Central memory CD8-positive, alpha-beta T cell (primary cell): ENCODE results near the gene SFT2D3.

Experiments
- ATAC-seq: fragments of 150-1000 bp; cut with Tn5 transposase; replicated peaks from 2 replicates; pipeline ENCODE4 v1.10.0; 2022; ENCODE audit warnings: mild to moderate bottlenecking, moderate FRiP score, moderate number of reproducible peaks; ENCODE audit not compliant: poor library complexity, severe bottlenecking; ENCODE audit errors: extremely low read depth
- DNase-seq, 2 donors: peaks; one replicate each; pipeline ENCODE4 v3.0.0; 2021; ENCODE audit warnings: low spot score in 2 of 2
- H3K27ac Mint-ChIP-seq: one replicate; pipeline ENCODE4 v1.8.0; 2022; ENCODE audit warnings: low read depth, mild to moderate bottlenecking, moderate library complexity, mixed read lengths
- H3K27me3 Mint-ChIP-seq: one replicate; pipeline ENCODE4 v1.8.0; 2022; ENCODE audit warnings: mixed read lengths
- H3K36me3 Mint-ChIP-seq: one replicate; pipeline ENCODE4 v1.8.0; 2022; ENCODE audit warnings: mild to moderate bottlenecking, moderate library complexity, mixed read lengths; ENCODE audit not compliant: insufficient read depth
- H3K4me1 Mint-ChIP-seq: one replicate; pipeline ENCODE4 v1.8.0; 2022; ENCODE audit warnings: mixed read lengths
- H3K4me3 Mint-ChIP-seq: one replicate; pipeline ENCODE4 v1.8.0; 2022; ENCODE audit warnings: mild to moderate bottlenecking, moderate library complexity, mixed read lengths
- H3K9me3 Mint-ChIP-seq: one replicate; pipeline ENCODE4 v1.8.0; 2022; ENCODE audit warnings: mixed read lengths

The SFT2D3 gene

DNA sequence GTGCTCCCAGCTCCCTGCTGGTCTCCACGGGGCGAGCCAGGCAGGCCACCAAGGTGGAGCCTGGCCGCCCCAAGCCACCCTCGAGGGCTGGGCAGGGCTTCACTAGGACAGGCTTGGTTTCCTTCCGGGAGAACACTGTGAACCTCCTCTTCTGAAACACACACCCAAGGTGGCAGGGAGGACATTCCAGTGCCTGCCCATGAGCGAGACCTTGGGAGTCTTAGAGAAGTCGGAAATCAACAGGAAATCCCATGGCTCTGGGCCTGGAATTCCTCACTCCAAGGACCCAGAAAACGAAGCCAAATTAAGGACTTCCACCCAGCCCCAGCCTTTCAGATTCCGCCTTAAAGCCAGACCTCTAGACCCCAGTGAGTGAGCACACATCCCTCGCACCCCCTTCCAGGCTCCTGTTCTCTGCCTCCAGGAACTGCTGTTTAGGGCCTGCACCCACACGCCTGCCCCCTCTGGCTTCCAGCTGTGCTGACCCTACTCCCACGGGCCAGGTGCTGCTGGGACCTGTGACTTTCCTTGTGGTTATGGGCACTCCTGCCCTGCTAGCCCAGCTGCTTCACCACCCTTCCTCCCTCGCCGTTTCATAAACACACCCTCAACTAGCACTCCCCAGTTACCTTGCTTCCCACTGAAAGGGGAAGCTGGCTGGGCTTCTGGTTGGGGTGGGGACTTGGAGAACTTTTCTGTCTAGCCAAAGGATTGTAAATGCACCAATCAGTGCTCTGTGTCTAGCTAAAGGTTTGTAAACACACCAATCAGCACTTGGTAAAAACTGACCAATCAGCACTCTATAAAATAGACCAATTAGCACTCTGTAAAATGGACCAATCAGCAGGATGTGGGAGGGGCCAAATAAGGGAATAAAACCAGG, 41.6 kb upstream of the SFT2D3 start:
- DNase-seq, result no peak
- H3K4me1 Mint-ChIP-seq, result no peaks in the 10 kb centered on the region
- H3K4me3 Mint-ChIP-seq, result no peak overlapping the region
- no peak for ATAC-seq
- no peaks in the 10 kb centered on the region for H3K9me3 Mint-ChIP-seq
- peaks cover 2% of the 10 kb centered on the region for H3K36me3 Mint-ChIP-seq
- H3K27me3 Mint-ChIP-seq, result peaks cover 39% of the 10 kb centered on the region
- H3K27ac Mint-ChIP-seq, result no peak overlapping the region

DNA sequence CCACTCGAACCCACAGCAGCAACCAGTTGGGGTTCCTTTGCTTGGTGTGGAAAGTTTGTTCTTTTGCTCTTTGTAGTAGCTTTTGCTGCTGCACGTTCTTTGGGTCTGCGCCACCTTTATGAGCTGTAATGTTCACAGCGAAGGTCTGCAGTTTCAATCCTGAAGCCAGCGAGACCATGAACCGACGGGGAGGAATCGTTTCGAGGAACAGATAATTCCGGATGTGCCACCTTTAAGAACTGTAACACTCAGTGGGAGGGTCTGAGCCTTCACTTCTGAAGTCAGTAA, 41.1 kb upstream of the SFT2D3 start:
- ATAC-seq, result no peak
- Mint-ChIP-seq H3K4me3 (no peak overlapping the region), H3K4me1 (no peaks in the 10 kb centered on the region), H3K27ac (no peak overlapping the region), H3K36me3 (peaks cover 2% of the 10 kb centered on the region), H3K9me3 (no peaks in the 10 kb centered on the region), H3K27me3 (peaks cover 45% of the 10 kb centered on the region)
- no peak for DNase-seq

DNA sequence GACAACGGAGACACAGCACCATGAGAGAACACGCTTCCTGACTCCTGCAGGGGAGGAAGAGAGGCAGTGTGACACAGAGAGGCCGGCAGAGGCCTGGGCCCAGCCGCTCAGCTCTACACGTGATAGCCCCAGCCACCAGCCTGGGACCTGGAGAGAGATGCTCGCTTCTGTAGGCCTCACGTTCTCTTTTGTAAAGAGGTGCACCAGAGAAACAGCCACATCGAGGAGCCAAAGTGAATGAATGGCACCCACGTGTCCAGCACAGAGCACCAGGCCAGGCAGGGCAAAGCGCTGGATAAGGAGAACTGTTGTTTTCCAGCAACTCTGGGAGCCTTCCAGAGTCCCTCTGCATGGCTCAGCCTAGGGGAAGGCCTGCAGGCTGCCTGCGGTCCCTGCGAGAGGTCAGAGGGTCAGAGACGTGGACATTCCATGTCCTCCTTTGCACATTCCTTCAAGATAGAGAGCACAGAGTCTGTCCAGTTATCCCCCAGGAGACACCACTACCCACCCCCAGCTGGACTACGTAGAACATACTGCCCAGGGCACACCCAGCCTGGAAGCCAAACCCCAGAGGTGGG, 40.1 kb upstream of the SFT2D3 start:
- ATAC-seq (no peak), DNase-seq (no peak)
- Mint-ChIP-seq H3K36me3 (peaks cover 2% of the 10 kb centered on the region), H3K27me3 (peaks cover 54% of the 10 kb centered on the region), H3K4me3 (no peak overlapping the region), H3K4me1 (no peaks in the 10 kb centered on the region), H3K9me3 (no peaks in the 10 kb centered on the region), H3K27ac (no peak overlapping the region)

DNA sequence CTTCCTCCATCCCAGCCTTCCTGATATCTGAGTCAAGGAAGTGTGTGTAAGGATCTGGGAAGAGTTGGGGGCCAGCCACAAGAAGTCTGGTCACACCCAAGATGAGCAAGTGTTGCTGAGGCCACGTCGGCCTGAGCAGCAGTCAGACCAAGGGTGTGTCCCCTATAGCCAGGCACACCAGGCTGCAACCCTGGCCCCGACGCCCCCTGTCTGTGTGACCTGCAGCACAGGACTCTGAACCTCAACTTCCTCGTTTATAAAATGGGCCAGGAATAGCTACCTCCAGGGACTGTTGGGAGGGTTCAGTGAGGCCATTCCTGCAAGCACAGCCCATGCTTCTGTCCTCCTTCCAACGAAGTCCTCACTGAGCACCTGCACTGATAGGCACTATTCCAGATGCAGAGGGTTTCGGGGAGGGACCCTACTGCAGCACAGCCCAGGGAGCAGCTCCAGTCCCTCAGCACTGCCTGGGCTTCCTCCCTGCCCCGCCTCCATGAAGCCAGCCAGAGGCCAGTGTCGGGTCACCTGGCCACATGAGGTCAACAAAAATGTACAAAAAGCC, 39.3 kb upstream of the SFT2D3 start:
- no peak overlapping the region for H3K27ac Mint-ChIP-seq
- DNase-seq (no peak), ATAC-seq (no peak)
- H3K9me3 Mint-ChIP-seq, result no peaks in the 10 kb centered on the region
- H3K4me3 Mint-ChIP-seq, result no peak overlapping the region
- peaks cover 2% of the 10 kb centered on the region for H3K36me3 Mint-ChIP-seq
- H3K27me3 Mint-ChIP-seq, result peaks cover 62% of the 10 kb centered on the region
- no peaks in the 10 kb centered on the region for H3K4me1 Mint-ChIP-seq

DNA sequence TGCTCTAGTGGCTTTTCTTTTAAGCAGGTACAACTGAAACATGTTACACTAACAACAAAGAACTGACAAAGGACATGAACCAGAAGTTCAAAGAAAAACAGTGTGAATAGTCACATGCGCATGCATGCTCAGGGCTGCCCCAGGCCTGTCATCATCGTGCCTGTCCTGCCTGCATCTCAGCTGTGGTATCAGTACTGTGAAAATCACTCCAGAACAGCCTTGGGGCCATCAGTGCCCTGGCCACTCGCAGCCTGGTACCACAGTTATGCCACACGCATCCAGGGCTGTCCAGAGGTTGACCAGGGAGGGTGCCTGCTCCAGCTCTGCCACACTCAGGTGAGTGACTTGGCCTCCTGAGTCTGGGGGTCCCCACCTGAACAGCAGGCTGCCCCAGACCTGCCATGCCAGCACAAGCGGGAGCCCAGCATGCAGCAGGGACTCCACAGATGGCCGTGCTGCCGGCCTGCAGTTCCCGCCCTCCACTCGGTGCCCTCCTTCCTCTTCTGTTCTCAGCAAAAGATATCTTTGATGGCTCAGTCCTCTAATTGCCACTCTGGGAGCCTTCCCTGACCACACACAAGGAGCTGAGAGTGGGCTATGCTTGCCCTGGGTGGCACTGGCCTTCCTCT, 38.2 kb upstream of the SFT2D3 start:
- DNase-seq, result no peak

DNA sequence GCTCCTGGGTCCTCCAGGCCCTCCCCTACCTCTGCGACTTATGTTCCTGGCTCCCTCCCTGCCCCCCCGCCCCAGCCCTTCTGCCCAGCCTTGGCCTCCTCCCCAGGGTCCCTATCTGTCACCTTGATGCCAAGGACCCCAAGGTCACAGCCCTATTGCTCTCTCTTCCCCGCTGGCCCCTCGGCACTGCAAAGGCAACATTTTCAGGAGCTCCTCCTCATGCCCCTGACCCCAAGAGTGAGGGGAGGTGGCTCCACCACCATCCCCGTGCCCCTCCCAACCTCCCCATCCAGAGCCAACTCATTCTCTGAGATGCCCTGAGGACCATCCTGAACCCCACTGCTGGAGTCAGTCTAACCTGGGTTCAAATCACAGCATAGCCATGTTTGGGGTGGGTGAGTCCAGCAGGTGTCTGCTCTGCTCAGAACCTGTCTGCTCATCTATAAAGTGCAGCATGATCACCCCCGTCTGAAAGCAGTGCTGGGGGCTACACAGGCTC, 37.7 kb upstream of the SFT2D3 start:
- Mint-ChIP-seq H3K4me3 (no peak overlapping the region), H3K27me3 (peaks cover 73% of the 10 kb centered on the region), H3K36me3 (peaks cover 2% of the 10 kb centered on the region), H3K4me1 (no peaks in the 10 kb centered on the region), H3K9me3 (no peaks in the 10 kb centered on the region), H3K27ac (no peak overlapping the region)
- no peak for ATAC-seq
- DNase-seq, result no peak

More for the DNA sequence above, 38.2 kb upstream of the SFT2D3 start:
- peaks cover 2% of the 10 kb centered on the region for H3K36me3 Mint-ChIP-seq
- H3K9me3 Mint-ChIP-seq, result no peaks in the 10 kb centered on the region
- H3K4me3 Mint-ChIP-seq, result no peak overlapping the region
- peaks cover 72% of the 10 kb centered on the region for H3K27me3 Mint-ChIP-seq
- no peak overlapping the region for H3K27ac Mint-ChIP-seq
- H3K4me1 Mint-ChIP-seq, result no peaks in the 10 kb centered on the region
- ATAC-seq, result no peak

DNA sequence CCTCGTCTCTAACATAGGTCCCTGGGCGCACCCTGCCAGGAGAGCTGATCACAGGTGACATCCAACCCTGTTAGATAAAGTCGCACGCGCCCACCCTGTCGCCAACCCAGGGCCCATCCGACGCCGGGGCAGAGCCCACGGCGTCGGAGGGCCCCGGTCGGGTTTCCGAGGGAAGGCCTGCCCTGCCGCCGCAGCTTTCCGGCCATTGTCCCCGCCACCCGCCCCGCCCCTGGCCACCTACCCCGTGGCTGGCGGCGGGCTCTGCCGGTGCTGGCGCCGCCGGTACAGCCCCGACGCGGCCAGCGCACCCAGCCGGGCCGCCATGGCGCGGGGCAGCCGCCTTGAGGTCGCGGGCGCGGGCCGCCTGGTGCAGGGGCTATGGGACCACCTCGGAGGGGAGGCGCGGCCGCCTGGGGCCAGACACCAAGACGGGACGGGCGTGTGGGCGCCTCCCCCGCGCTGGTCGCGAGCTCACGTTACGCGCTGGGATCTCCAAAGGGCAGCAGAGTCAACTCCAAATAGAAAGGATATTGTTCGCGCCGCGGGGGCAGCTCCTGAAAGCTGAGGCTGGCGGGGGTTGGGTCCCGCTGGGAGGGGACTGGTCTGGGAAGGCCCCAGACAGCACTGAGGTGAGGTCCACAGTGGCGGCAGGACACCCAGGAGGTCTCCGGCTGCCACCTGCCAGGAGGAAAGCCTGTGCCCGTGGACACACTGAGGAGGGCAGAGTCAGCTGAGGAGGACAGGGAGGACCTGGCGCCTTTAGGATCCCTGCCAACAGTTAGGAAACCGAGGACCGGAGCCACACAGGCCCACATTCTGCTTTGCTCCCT, 37.0 kb upstream of the SFT2D3 start:
- ATAC-seq (no peak), DNase-seq (no peak)
- Mint-ChIP-seq H3K4me1 (no peaks in the 10 kb centered on the region), H3K9me3 (no peaks in the 10 kb centered on the region), H3K27me3 (peaks cover 79% of the 10 kb centered on the region), H3K36me3 (peaks cover 2% of the 10 kb centered on the region), H3K4me3 (no peak overlapping the region), H3K27ac (no peak overlapping the region)

DNA sequence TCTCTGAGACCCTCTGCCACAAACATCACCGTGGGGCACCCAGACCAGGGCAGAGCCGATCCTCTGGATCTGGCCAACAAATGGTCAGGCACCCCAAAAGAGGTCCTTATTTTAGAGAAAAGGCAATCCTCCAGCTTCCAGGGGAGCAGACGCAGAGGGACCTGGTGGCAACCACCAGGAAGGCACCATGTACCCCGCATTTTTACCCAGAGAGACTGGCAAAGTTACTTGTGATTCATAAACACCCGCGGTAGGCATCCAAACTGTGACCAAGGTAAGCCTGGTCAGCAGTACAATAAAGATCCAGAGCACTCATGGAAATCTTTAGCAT, 36.4 kb upstream of the SFT2D3 start:
- Mint-ChIP-seq H3K9me3 (no peaks in the 10 kb centered on the region), H3K27me3 (peaks cover 85% of the 10 kb centered on the region), H3K27ac (no peak overlapping the region), H3K36me3 (no peaks in the 10 kb centered on the region), H3K4me1 (no peaks in the 10 kb centered on the region), H3K4me3 (no peak overlapping the region)
- DNase-seq, result no peak
- ATAC-seq, result no peak

DNA sequence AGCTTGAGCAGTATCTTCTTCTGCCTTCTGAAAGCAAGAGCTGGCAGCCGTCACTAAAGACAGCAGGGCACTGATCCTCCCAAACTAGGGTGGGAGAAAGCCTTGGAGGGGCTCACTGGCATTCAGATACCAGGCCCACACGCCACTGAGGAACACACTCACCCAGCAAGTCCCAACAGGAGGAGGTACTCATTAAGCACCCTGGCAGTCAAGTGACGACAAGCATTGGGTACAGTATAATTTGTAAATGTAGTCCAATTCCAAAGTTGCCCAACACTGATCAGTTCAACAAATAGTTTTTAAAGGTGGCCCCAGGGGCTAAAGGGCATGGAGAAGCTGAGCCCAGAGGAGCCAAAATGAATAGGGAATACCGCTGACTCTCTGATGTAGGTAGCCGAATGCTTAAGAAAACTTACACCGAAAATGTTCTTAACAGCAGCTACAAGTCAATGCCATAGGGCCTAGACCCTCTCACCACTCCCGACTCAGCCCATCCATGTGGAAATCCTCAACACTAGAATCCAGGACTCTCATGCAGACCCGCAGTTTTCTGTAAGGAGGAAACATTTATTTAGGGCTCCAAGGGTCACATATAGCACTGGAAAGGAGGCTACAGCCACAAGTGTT, 35.9 kb upstream of the SFT2D3 start:
- Mint-ChIP-seq H3K4me1 (no peaks in the 10 kb centered on the region), H3K4me3 (no peak overlapping the region), H3K9me3 (no peaks in the 10 kb centered on the region), H3K27ac (no peak overlapping the region), H3K36me3 (no peaks in the 10 kb centered on the region), H3K27me3 (peaks cover 88% of the 10 kb centered on the region)
- ATAC-seq, result no peak
- DNase-seq, result no peak

DNA sequence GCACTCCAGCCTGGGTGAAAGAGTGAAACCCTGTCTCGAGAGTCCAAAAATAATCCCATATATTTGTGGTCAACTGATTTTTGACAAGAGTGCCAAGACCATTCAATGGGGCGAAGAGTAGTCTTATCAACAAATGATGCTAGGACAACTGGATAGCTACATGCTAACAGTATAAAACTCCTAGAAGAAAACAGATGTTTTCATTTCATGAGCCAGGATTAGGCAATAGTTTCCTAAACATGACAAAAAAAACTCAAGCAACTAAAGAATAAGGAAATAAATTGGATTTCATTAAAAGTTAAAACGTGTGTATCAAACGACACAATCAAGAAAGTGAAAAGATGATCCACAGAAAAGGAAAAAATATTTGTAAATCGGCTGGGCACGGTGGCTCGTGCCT, 32.2 kb upstream of the SFT2D3 start:
- DNase-seq, result no peak
- H3K4me3 Mint-ChIP-seq, result no peak overlapping the region
- ATAC-seq, result no peak
- H3K4me1 Mint-ChIP-seq, result no peaks in the 10 kb centered on the region
- peaks cover 91% of the 10 kb centered on the region for H3K27me3 Mint-ChIP-seq
- no peaks in the 10 kb centered on the region for H3K9me3 Mint-ChIP-seq
- no peak overlapping the region for H3K27ac Mint-ChIP-seq
- H3K36me3 Mint-ChIP-seq, result no peaks in the 10 kb centered on the region

DNA sequence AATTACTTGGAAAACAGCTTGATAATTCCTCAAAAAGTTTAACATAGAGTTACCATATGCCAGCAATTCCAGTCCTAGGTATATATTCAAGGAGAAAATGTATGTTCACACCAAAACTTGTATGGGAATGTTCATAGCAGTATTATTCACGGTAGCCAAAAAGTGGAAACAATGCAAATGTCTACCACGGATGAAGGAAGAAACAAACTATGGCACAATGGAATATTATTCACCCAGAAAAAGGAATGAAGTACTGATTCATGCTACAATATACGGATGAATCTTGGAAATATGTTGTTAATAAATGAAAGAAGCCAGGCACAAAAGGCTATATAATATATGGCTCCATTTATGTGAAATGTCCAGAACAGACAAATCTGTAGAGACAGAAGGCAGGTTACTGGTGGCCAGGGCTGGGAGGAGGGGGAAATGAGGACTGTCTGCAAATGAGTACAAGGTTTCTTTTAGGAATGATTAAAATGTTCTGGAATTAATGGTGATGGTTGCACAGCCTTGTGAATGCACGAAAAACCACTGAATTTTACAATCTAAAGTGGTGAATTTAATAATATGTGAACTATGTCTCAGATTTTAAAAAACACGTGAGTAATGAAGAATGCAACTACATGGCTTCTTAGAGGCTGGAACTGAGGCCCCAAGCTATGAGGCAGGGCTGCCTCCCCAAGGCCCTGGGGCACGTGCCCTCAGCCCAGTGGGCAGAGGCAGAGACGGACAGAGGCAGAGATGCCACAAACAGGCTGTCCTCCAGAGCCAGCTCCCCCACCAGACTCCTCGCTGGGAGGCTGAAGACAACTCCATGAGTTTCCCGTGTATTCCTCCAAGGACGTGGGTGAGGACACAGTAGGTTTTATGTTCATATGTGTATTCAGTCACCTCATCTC, 31.0 kb upstream of the SFT2D3 start:
- DNase-seq (no peak), ATAC-seq (no peak)
- no peaks in the 10 kb centered on the region for H3K36me3 Mint-ChIP-seq
- H3K9me3 Mint-ChIP-seq, result no peaks in the 10 kb centered on the region
- peaks cover 88% of the 10 kb centered on the region for H3K27me3 Mint-ChIP-seq
- no peak overlapping the region for H3K4me3 Mint-ChIP-seq
- no peak overlapping the region for H3K27ac Mint-ChIP-seq
- H3K4me1 Mint-ChIP-seq, result peaks cover 6% of the 10 kb centered on the region
